ENCODE data around the gene MINDY4. TPM values are rescaled to one million over a fixed set of nuclear protein-coding genes. Genes with fewer than 3 reads are reported as not detected.

The MINDY4 gene
- total RNA-seq, 2 donors from 2014 or later: 5.4 to 8.8 TPM

DNA sequence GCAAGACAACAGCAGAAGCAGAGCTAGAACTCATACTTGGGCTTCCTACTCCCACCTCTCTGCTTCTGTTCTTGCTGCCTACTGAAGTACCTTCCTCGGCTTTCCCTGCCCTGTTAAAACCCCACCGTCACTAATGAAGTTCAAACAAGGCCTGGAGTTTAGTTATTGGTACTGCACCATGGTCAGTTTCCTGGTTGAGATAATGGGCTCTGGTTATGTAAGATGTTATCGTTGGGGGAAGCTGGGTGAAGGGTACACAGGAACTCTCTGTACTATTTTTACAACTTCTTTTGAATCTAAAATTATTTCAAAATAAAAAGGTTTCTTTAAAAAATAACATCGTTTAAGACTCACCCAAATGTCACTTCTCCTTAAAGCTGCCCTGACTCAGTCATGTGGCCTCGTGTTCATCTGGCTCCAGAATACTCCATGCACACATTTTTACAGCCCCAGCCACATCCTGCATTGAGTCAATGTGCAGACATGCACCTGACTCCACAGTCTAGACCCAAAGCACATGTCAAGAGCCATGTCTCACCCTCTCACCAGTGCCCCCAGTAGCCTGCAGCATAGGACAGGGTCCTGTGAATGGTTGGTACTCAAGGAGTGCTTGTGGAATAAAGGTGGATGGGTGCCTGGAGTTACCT, 103.6 kb downstream of the MINDY4 start:
- TF ChIP-seq, protein P1, sequence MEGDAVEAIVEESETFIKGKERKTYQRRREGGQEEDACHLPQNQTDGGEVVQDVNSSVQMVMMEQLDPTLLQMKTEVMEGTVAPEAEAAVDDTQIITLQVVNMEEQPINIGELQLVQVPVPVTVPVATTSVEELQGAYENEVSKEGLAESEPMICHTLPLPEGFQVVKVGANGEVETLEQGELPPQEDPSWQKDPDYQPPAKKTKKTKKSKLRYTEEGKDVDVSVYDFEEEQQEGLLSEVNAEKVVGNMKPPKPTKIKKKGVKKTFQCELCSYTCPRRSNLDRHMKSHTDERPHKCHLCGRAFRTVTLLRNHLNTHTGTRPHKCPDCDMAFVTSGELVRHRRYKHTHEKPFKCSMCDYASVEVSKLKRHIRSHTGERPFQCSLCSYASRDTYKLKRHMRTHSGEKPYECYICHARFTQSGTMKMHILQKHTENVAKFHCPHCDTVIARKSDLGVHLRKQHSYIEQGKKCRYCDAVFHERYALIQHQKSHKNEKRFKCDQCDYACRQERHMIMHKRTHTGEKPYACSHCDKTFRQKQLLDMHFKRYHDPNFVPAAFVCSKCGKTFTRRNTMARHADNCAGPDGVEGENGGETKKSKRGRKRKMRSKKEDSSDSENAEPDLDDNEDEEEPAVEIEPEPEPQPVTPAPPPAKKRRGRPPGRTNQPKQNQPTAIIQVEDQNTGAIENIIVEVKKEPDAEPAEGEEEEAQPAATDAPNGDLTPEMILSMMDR (IDR thresholded peaks at IDR 0.05): no peak
- no peak for DNase-seq (ENCODE audit: low spot score)
- Histone ChIP-seq H3K27ac (no peak overlapping the region), H3K27me3 (no peaks in the 10 kb centered on the region), H3K4me3 (no peak overlapping the region), H3K9me3 (no peaks in the 10 kb centered on the region), H3K4me1 (peaks cover 0 to 23% of the 10 kb centered on the region in 2 donors), H3K36me3 (peaks cover 12% of the 10 kb centered on the region)

DNA sequence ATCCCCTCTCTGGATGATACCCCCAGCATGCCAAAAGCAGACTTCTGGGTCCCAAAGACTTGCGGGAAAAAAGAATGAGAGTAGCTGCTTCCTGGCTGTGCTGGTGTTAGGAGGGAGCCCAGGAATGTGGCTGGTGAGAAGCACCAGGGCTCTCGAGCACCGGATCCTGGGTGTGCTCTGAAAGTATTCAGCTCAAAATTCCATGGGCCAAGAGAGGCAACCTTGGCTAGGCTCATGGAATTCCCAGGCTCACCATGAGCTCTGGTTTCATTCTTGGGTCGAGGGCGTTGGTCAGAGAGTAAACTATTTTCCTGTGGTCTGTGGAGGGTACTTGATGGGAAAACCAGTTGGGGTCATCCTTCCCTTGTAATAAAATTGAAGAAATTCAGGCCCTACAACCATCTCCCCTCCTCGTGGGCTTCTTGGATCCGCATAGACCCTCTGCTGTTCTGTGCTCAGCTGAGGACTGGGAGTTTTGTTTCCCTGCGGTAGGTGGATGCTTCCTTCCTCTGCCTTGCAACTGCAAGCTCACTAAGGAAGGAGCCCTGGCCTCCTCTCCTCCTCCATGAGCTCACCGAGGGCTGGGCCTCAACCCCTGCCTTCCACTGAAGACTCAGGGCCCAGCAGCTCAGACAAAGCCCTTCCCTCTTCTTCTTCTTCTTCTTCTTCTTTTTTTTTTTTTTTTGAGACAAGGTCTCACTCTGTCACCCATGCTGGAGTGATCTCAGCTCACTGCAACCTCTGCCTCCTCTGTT, 106.0 kb downstream of the MINDY4 start:
- no peak for DNase-seq (ENCODE audit: low spot score)
- no peak overlapping the region for H3K4me3 ChIP-seq
- H3K36me3 ChIP-seq: peaks cover 9% of the 10 kb centered on the region

DNA sequence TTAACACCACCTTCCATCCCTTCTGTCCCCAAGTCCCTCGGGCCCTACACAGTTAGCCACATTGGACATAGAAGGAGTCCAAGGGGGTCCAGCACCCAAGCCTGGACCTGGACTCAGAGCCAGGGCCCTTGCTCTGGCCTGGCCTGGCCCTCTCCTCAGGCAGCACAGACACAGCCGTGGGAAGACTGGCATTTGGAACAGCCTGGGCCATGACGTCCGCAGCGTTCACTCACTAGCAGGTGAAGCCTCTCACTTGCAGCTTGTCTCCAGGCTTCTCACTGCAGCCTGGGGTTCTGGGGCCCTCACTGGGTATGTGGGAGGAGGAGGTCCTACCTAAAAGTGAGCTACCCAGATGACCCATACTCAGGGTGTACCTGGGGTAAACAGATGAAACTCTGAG, 106.8 kb downstream of the MINDY4 start:
- Histone ChIP-seq H3K27ac (no peak overlapping the region), H3K4me3 (no peak overlapping the region), H3K27me3 (no peaks in the 10 kb centered on the region), H3K9me3 (no peaks in the 10 kb centered on the region), H3K4me1 (peaks cover 0 to 18% of the 10 kb centered on the region in 2 donors), H3K36me3 (peaks cover 6% of the 10 kb centered on the region)
- no peak for DNase-seq (ENCODE audit: low spot score)
- TF ChIP-seq, protein P1 (IDR thresholded peaks at IDR 0.05): no peak

More for the DNA sequence above, 106.0 kb downstream of the MINDY4 start:
- Histone ChIP-seq H3K4me1 (peaks cover 0 to 18% of the 10 kb centered on the region in 2 donors), H3K27ac (peak overlapping the region in 1 of 2 donors; percentile 2), H3K9me3 (no peaks in the 10 kb centered on the region), H3K27me3 (no peaks in the 10 kb centered on the region)
- TF ChIP-seq, protein P1 (IDR thresholded peaks at IDR 0.05): no peak

DNA sequence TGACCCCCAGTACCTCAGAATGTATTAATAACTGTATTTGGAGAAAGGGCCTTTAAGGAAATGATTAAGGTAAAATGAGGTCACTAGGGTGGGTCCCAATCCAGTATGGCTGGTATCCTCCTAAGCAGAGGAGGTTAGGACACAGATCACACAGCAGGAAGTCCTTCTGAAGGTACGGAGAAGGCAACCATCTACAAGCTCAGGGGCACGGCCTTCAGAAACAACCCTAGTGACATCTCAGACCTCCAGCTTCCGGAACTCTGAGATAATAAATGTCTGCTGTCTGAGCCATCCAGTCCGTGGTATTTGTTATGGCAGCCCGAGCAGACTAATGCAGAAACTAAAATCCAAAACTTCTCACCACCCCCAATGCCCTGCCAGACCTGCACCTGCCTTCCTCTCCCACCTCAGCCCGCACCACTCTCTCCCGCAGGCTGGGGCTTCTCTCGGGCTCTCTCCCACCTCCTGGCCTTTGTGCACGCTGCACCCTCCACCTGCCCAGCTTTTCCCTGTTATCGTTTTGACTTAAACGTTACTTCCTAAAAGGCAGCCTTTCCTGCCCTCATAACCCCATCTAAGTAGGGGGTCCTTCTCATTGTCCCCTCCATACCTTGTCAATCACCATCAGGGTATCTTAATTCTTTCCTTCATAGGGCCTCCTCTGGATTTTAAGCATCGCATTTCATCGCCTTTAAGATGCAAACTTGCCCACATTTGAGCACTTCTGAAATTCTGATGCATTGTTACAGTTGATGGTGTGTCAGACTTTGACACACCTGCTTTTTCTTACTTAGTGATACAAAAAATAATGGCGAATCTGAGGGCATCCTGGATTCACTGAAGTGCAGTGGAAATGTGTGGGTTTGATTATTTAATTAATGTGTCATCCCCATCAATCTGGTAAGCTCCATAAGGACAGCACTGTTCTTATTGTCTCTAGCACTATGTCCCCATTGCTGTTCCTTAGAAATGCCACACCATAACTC, 108.2 kb downstream of the MINDY4 start:
- Histone ChIP-seq H3K4me3 (no peak overlapping the region), H3K9me3 (no peaks in the 10 kb centered on the region), H3K27ac (no peak overlapping the region), H3K27me3 (no peaks in the 10 kb centered on the region), H3K36me3 (peaks cover 6% of the 10 kb centered on the region), H3K4me1 (peaks cover 0 to 18% of the 10 kb centered on the region in 2 donors)
- no peak for DNase-seq (ENCODE audit: low spot score)
- TF ChIP-seq, protein P1 (IDR thresholded peaks at IDR 0.05): no peak

DNA sequence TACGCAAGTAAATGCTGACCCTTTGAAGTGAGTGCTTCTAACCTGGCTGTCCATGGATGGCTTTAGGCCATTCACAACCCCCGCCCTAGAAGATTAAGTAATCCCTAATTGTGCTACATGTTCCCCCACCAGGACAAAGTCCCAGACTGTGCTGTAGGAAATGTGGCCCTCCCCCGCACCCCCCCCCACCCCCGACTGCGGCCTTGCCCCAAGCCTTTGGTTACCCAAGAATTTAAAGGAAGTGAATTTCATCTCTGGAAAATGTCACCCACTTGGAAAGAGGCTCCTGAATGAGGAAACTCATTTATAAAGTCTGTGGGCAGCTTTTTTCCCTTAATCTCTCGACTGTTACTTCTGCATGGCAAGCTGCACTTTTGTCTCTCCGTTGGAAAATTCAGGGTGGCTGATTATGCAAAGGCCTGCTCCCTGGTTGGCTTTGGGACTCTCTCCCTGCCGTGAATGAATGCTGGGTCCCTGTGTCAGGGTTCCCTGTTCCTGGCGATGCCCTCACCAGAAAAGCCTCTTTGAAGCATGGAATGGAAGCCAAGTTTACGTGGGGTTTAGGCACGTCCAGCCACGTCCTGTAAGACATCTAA, 109.0 kb downstream of the MINDY4 start:
- no peaks in the 10 kb centered on the region for H3K9me3 ChIP-seq
- H3K36me3 ChIP-seq: peaks cover 6% of the 10 kb centered on the region
- H3K4me3 ChIP-seq: no peak overlapping the region
- peaks cover 0 to 18% of the 10 kb centered on the region in 2 donors for H3K4me1 ChIP-seq
- TF ChIP-seq, protein P1 (IDR thresholded peaks at IDR 0.05): no peak
- DNase-seq (ENCODE audit: low spot score): no peak
- H3K27me3 ChIP-seq: no peaks in the 10 kb centered on the region
- no peak overlapping the region for H3K27ac ChIP-seq

All from right atrium auricular region (tissue), 2 donors.